ENCODE data around the gene PRKG1.

PRKG1 gene

GRCh38 chr10:51691135-51691534 is 616.8 kb downstream of the PRKG1 start:
- H3K9me3 ChIP-seq (ENCODE audit: control insufficient read depth, insufficient read depth, low read length): no peaks in the 10 kb centered on the region
- H3K4me3 ChIP-seq (ENCODE audit: low read depth, low read length): no peak overlapping the region
- no peak overlapping the region for H3K9ac ChIP-seq (ENCODE audit: low read depth, low read length)
- H3K36me3 ChIP-seq (ENCODE audit: control insufficient read depth, insufficient read depth, low read length): no peaks in the 10 kb centered on the region
- H3K4me1 ChIP-seq (ENCODE audit: control insufficient read depth, insufficient read depth, low read length): no peaks in the 10 kb centered on the region
- H3K27me3 ChIP-seq (ENCODE audit: control insufficient read depth, insufficient read depth, low read length): no peaks in the 10 kb centered on the region

- Histone ChIP-seq H3K4me1 (ENCODE audit: control insufficient read depth, insufficient read depth, low read length) (peaks cover 3% of the 10 kb centered on the region), H3K36me3 (ENCODE audit: control insufficient read depth, insufficient read depth, low read length) (peaks cover 7% of the 10 kb centered on the region), H3K27me3 (ENCODE audit: control insufficient read depth, insufficient read depth, low read length) (no peaks in the 10 kb centered on the region), H3K9me3 (ENCODE audit: control insufficient read depth, insufficient read depth, low read length) (no peaks in the 10 kb centered on the region), H3K4me3 (ENCODE audit: low read depth, low read length) (no peak overlapping the region), H3K9ac (ENCODE audit: low read depth, low read length) (no peak overlapping the region)
Measured at GRCh38 chr10:51694086-51694768, 619.9 kb downstream of the PRKG1 start.

GRCh38 chr10:51696251-51696650 is 622.0 kb downstream of the PRKG1 start:
- Histone ChIP-seq H3K9me3 (ENCODE audit: control insufficient read depth, insufficient read depth, low read length) (no peaks in the 10 kb centered on the region), H3K36me3 (ENCODE audit: control insufficient read depth, insufficient read depth, low read length) (peaks cover 7% of the 10 kb centered on the region), H3K4me1 (ENCODE audit: control insufficient read depth, insufficient read depth, low read length) (peaks cover 3% of the 10 kb centered on the region), H3K9ac (ENCODE audit: low read depth, low read length) (no peak overlapping the region), H3K27me3 (ENCODE audit: control insufficient read depth, insufficient read depth, low read length) (no peaks in the 10 kb centered on the region), H3K4me3 (ENCODE audit: low read depth, low read length) (no peak overlapping the region)

- peaks cover 3% of the 10 kb centered on the region for H3K4me1 ChIP-seq (ENCODE audit: control insufficient read depth, insufficient read depth, low read length)
- peaks cover 7% of the 10 kb centered on the region for H3K36me3 ChIP-seq (ENCODE audit: control insufficient read depth, insufficient read depth, low read length)
- H3K9ac ChIP-seq (ENCODE audit: low read depth, low read length): peak overlapping the region; percentile 95
- H3K4me3 ChIP-seq (ENCODE audit: low read depth, low read length): peak overlapping the region; percentile 99
- H3K27me3 ChIP-seq (ENCODE audit: control insufficient read depth, insufficient read depth, low read length): no peaks in the 10 kb centered on the region
- no peaks in the 10 kb centered on the region for H3K9me3 ChIP-seq (ENCODE audit: control insufficient read depth, insufficient read depth, low read length)
Measured at GRCh38 chr10:51698473-51699063, 624.3 kb downstream of the PRKG1 start.

- Histone ChIP-seq H3K4me3 (ENCODE audit: low read depth, low read length) (peak overlapping the region; percentile 99), H3K9ac (ENCODE audit: low read depth, low read length) (peak overlapping the region; percentile 95), H3K36me3 (ENCODE audit: control insufficient read depth, insufficient read depth, low read length) (peaks cover 7% of the 10 kb centered on the region), H3K27me3 (ENCODE audit: control insufficient read depth, insufficient read depth, low read length) (no peaks in the 10 kb centered on the region), H3K9me3 (ENCODE audit: control insufficient read depth, insufficient read depth, low read length) (no peaks in the 10 kb centered on the region), H3K4me1 (ENCODE audit: control insufficient read depth, insufficient read depth, low read length) (peaks cover 3% of the 10 kb centered on the region)
Measured at GRCh38 chr10:51699145-51699474, 624.8 kb downstream of the PRKG1 start.

- H3K4me3 ChIP-seq (ENCODE audit: low read depth, low read length): peak within 1 kb of the TSS; percentile 99
- peak within 1 kb of the TSS; percentile 95 for H3K9ac ChIP-seq (ENCODE audit: low read depth, low read length)
- H3K4me1 ChIP-seq (ENCODE audit: control insufficient read depth, insufficient read depth, low read length): peaks cover 3% of the 10 kb centered on the region
- peaks cover 7% of the 10 kb centered on the region for H3K36me3 ChIP-seq (ENCODE audit: control insufficient read depth, insufficient read depth, low read length)
- H3K27me3 ChIP-seq (ENCODE audit: control insufficient read depth, insufficient read depth, low read length): no peaks in the 10 kb centered on the region
- H3K9me3 ChIP-seq (ENCODE audit: control insufficient read depth, insufficient read depth, low read length): no peaks in the 10 kb centered on the region
Measured at GRCh38 chr10:51699475-51700227, 625.4 kb downstream of the PRKG1 start, which contains the start of gene CSTF2T. Gene CSTF2T, minus strand, starts transcription at chr10:51699595. Its CDS starts 46 bp downstream, at chr10:51699549.

GRCh38 chr10:51700228-51700817 is 626.0 kb downstream of the PRKG1 start:
- Histone ChIP-seq H3K4me1 (ENCODE audit: control insufficient read depth, insufficient read depth, low read length) (peaks cover 3% of the 10 kb centered on the region), H3K4me3 (ENCODE audit: low read depth, low read length) (peak overlapping the region; percentile 99), H3K36me3 (ENCODE audit: control insufficient read depth, insufficient read depth, low read length) (peaks cover 7% of the 10 kb centered on the region), H3K9ac (ENCODE audit: low read depth, low read length) (no peak overlapping the region), H3K27me3 (ENCODE audit: control insufficient read depth, insufficient read depth, low read length) (no peaks in the 10 kb centered on the region), H3K9me3 (ENCODE audit: control insufficient read depth, insufficient read depth, low read length) (no peaks in the 10 kb centered on the region)

- Histone ChIP-seq H3K4me1 (ENCODE audit: control insufficient read depth, insufficient read depth, low read length) (no peaks in the 10 kb centered on the region), H3K4me3 (ENCODE audit: low read depth, low read length) (no peak overlapping the region), H3K9ac (ENCODE audit: low read depth, low read length) (no peak overlapping the region), H3K36me3 (ENCODE audit: control insufficient read depth, insufficient read depth, low read length) (no peaks in the 10 kb centered on the region), H3K27me3 (ENCODE audit: control insufficient read depth, insufficient read depth, low read length) (no peaks in the 10 kb centered on the region), H3K9me3 (ENCODE audit: control insufficient read depth, insufficient read depth, low read length) (no peaks in the 10 kb centered on the region)
Measured at GRCh38 chr10:51705774-51706173, 631.5 kb downstream of the PRKG1 start.

- no peak overlapping the region for H3K4me3 ChIP-seq (ENCODE audit: low read depth, low read length)
- H3K36me3 ChIP-seq (ENCODE audit: control insufficient read depth, insufficient read depth, low read length): no peaks in the 10 kb centered on the region
- H3K9ac ChIP-seq (ENCODE audit: low read depth, low read length): no peak overlapping the region
- no peaks in the 10 kb centered on the region for H3K9me3 ChIP-seq (ENCODE audit: control insufficient read depth, insufficient read depth, low read length)
- no peaks in the 10 kb centered on the region for H3K27me3 ChIP-seq (ENCODE audit: control insufficient read depth, insufficient read depth, low read length)
- no peaks in the 10 kb centered on the region for H3K4me1 ChIP-seq (ENCODE audit: control insufficient read depth, insufficient read depth, low read length)
Measured at GRCh38 chr10:51706225-51706624, 631.9 kb downstream of the PRKG1 start.

GRCh38 chr10:51707392-51707791 is 633.1 kb downstream of the PRKG1 start:
- H3K4me1 ChIP-seq (ENCODE audit: control insufficient read depth, insufficient read depth, low read length): no peaks in the 10 kb centered on the region
- H3K4me3 ChIP-seq (ENCODE audit: low read depth, low read length): no peak overlapping the region
- no peaks in the 10 kb centered on the region for H3K36me3 ChIP-seq (ENCODE audit: control insufficient read depth, insufficient read depth, low read length)
- no peaks in the 10 kb centered on the region for H3K9me3 ChIP-seq (ENCODE audit: control insufficient read depth, insufficient read depth, low read length)
- no peak overlapping the region for H3K9ac ChIP-seq (ENCODE audit: low read depth, low read length)
- H3K27me3 ChIP-seq (ENCODE audit: control insufficient read depth, insufficient read depth, low read length): no peaks in the 10 kb centered on the region

- H3K27me3 ChIP-seq (ENCODE audit: control insufficient read depth, insufficient read depth, low read length): no peaks in the 10 kb centered on the region
- no peak overlapping the region for H3K4me3 ChIP-seq (ENCODE audit: low read depth, low read length)
- no peaks in the 10 kb centered on the region for H3K9me3 ChIP-seq (ENCODE audit: control insufficient read depth, insufficient read depth, low read length)
- no peak overlapping the region for H3K9ac ChIP-seq (ENCODE audit: low read depth, low read length)
- H3K4me1 ChIP-seq (ENCODE audit: control insufficient read depth, insufficient read depth, low read length): no peaks in the 10 kb centered on the region
- no peaks in the 10 kb centered on the region for H3K36me3 ChIP-seq (ENCODE audit: control insufficient read depth, insufficient read depth, low read length)
Measured at GRCh38 chr10:51707821-51708424, 633.6 kb downstream of the PRKG1 start.
